Posterior vena cava (tissue), 2 donors: Measurements from ENCODE around the gene FGF1. TPM values are rescaled to one million over a fixed set of nuclear protein-coding genes. Genes with fewer than 3 reads are reported as not detected.

Experiments
- DNase-seq: peaks from one replicate; pipeline ENCODE4 v3.0.0-alpha.2; 2020; ENCODE audit warnings: low spot score
- intact Hi-C, 2 donors: fragments of 100-400 bp; cut with DNase I; formaldehyde crosslinking; loops; one replicate each; pipeline versions ENCODE4 v1.14.1 to v1.14.2; 2022 to 2023
- total RNA-seq, 2 donors: library from RNA; stranded (reverse); fragmentation: NEBNext Ultra II Directional; extraction: Animal tissue kit (Norgen Biotek cat#: 25700); gene quantifications; one replicate each; pipeline ENCODE4 v1.2.1, GENCODE V29; 2021
- donor health status: DM: yes; HTN: yes; CAD: no.
- donor health status: DM: yes; HTN: yes; CAD: no.

The FGF1 gene
- total RNA-seq, 2 donors from 2014 or later = 2.3 to 5.0 TPM

- intact Hi-C loops = no loop called here
- peak; percentile 85 for DNase-seq
Observed at GRCh38 chr5:142568283-142568995, 117.5 kb downstream of the FGF1 start.

GRCh38 chr5:142561486-142562097, 124.3 kb downstream of the FGF1 start:
- DNase-seq = no peak
- intact Hi-C loops = no loop called here

- intact Hi-C loops = no loop called here
- DNase-seq = no peak
Observed at GRCh38 chr5:142561029-142561428, 124.9 kb downstream of the FGF1 start.

GRCh38 chr5:142552107-142552506, 133.8 kb downstream of the FGF1 start:
- DNase-seq = no peak
- intact Hi-C loops = no loop called here

- intact Hi-C loops = no loop called here
- DNase-seq = no peak
Observed at GRCh38 chr5:142551338-142552067, 134.4 kb downstream of the FGF1 start.

GRCh38 chr5:142550471-142550870, 135.4 kb downstream of the FGF1 start:
- DNase-seq = no peak
- intact Hi-C loops = no loop called here

- intact Hi-C loops = loop anchor here (5.0 to 10.0 kb wide), 2 partner anchors 393 to 395 kb away; no protein-coding TSS in a partner anchor
- DNase-seq = no peak
Observed at GRCh38 chr5:142549834-142550233, 136.1 kb downstream of the FGF1 start.

GRCh38 chr5:142548739-142549275, 137.1 kb downstream of the FGF1 start:
- DNase-seq = no peak
- intact Hi-C loops = loop anchor here (5.0 to 10.0 kb wide), 2 partner anchors 392 to 394 kb away; no protein-coding TSS in a partner anchor

- intact Hi-C loops = loop anchor here (5.0 to 10.0 kb wide), 2 partner anchors 390 to 393 kb away; no protein-coding TSS in a partner anchor
- DNase-seq = no peak
Observed at GRCh38 chr5:142547445-142548380, 138.2 kb downstream of the FGF1 start.

- no peak for DNase-seq
- intact Hi-C loops = loop anchor here (5.0 to 10.0 kb wide), 2 partner anchors 388 to 391 kb away; no protein-coding TSS in a partner anchor
Observed at GRCh38 chr5:142545650-142546322, 140.1 kb downstream of the FGF1 start.

GRCh38 chr5:142544946-142545649, 140.8 kb downstream of the FGF1 start:
- intact Hi-C loops = loop anchor here (5.0 to 10.0 kb wide), 2 partner anchors 388 to 390 kb away; no protein-coding TSS in a partner anchor
- no peak for DNase-seq

GRCh38 chr5:142544071-142544753, 141.7 kb downstream of the FGF1 start:
- no peak for DNase-seq
- intact Hi-C loops = loop anchor here in 1 of 2 donors (10.0 kb wide), 1 partner anchor 389 kb away; no protein-coding TSS in a partner anchor

- intact Hi-C loops = loop anchor here in 1 of 2 donors (10.0 kb wide), 1 partner anchor 388 kb away; no protein-coding TSS in a partner anchor
Observed at GRCh38 chr5:142542906-142543305, 143.0 kb downstream of the FGF1 start.

More at GRCh38 chr5:142542906-142543305, 143.0 kb downstream of the FGF1 start:
- DNase-seq = no peak
